Measurements from ENCODE around the gene CHP1. TPM values are rescaled to one million over a fixed set of nuclear protein-coding genes. Genes with fewer than 3 reads are reported as not detected.

Gene CHP1
- polyA plus RNA-seq, 3 donors, result 57.2 to 67.2 (median 58.8) TPM

DNA sequence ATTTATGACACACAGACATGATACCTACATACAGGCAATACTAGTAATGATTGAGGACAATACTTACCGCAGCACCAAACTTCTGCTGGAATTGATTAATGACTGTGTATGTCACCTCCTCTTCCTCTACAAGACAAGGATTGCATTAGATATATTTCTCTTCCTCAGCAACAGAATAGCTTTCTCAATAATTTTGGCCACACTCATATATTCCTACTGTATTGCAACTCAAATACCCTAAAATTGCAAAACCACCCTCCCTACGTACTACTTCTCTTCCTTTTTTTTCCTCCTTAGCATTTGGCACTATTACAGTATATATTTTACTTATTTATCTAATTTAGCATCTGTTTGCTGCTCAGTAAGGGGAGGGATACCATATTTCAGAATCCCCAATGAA, 15.4 kb upstream of the CHP1 start:
- peak overlapping the region in 1 of 3 experiments; percentile 24 for H3K4me3 ChIP-seq (replicated peaks in 1 of 3; ENCODE audit: low read depth in 2 of 3, low read length in 3 of 3)
- peak overlapping the region; percentile 15 for H3K9ac ChIP-seq (ENCODE audit: insufficient read depth, low read length, poor library complexity, severe bottlenecking)
- peak overlapping the region; percentile 53 to 70 for H3K27ac ChIP-seq (ENCODE audit: low read depth in 1 of 2, low read length in 2 of 2)
- peaks cover 19% of the 10 kb centered on the region in 2 donors for H3K4me1 ChIP-seq (ENCODE audit: control insufficient read depth in 1 of 2, insufficient read depth in 2 of 2, low read length in 2 of 2)
- Mint-ChIP-seq H3K4me3 (peak overlapping the region in 1 of 2 donors; percentile 46), H3K4me1 (peaks cover 31% of the 10 kb centered on the region), H3K27me3 (ENCODE audit: low read depth in 3 of 3) (peaks cover 1 to 12% (median 7%) of the 10 kb centered on the region in 3 donors), H3K27ac (peak overlapping the region; percentile 72 to 95 (median 93)), H3K36me3 (peaks cover 0 to 1% of the 10 kb centered on the region in 2 donors), H3K9me3 (peaks cover 0 to 3% (median 0%) of the 10 kb centered on the region in 7 donors)
- no peaks in the 10 kb centered on the region for H3K27me3 ChIP-seq (ENCODE audit: control insufficient read depth in 2 of 2, insufficient read depth in 2 of 2, low read length in 2 of 2)
- no CpG with 5 or more reads among the region's 2 CpGs for WGBS (ENCODE audit: insufficient coverage)
- no peak overlapping the region for H2AFZ ChIP-seq (ENCODE audit: insufficient read depth, low read depth, low read length, poor library complexity, severe bottlenecking)
- no peaks in the 10 kb centered on the region for H4K20me1 ChIP-seq (ENCODE audit: insufficient read depth, low read length)
- H3K36me3 ChIP-seq (replicated peaks in 1 of 2; ENCODE audit: control insufficient read depth in 1 of 2, insufficient read depth in 2 of 2, low read length in 2 of 2), result no peaks in the 10 kb centered on the region
- no peaks in the 10 kb centered on the region for H3K9me3 ChIP-seq (replicated peaks in 1 of 2; ENCODE audit: control insufficient read depth in 1 of 2, insufficient read depth in 1 of 2, low read length in 2 of 2)
- intact Hi-C loops (cut with micrococcal nuclease), result no loop called here
- TF ChIP-seq, protein P1, sequence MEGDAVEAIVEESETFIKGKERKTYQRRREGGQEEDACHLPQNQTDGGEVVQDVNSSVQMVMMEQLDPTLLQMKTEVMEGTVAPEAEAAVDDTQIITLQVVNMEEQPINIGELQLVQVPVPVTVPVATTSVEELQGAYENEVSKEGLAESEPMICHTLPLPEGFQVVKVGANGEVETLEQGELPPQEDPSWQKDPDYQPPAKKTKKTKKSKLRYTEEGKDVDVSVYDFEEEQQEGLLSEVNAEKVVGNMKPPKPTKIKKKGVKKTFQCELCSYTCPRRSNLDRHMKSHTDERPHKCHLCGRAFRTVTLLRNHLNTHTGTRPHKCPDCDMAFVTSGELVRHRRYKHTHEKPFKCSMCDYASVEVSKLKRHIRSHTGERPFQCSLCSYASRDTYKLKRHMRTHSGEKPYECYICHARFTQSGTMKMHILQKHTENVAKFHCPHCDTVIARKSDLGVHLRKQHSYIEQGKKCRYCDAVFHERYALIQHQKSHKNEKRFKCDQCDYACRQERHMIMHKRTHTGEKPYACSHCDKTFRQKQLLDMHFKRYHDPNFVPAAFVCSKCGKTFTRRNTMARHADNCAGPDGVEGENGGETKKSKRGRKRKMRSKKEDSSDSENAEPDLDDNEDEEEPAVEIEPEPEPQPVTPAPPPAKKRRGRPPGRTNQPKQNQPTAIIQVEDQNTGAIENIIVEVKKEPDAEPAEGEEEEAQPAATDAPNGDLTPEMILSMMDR (IDR thresholded peaks at IDR 0.05), result no peak
- H3K4me2 ChIP-seq (replicated peaks; ENCODE audit: extremely low read depth, low read length, poor library complexity, severe bottlenecking), result peak overlapping the region; percentile 45
- peak; percentile 56 to 82 (median 74) for DNase-seq
- no peaks in the 10 kb centered on the region for H3K79me2 ChIP-seq (ENCODE audit: insufficient read depth, low read length)

DNA sequence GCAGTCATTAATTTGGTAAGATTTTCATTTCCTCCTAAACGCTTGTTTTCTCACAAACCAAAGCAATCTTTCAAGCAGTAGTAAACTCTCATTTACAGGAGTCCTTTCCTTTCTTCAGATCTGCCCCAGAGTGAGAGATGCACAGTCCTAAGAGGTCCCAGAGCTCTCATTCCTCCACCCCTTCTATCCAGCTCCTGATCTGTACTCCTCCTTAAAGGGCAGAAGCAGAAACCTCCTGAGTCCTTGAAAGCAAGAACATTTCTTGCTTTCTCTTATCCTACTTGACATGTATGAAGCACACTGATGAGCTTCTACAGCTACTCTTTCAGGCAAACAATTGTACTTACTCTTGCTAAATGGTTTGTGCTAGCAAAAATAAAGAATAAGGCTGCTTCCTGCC, 12.2 kb upstream of the CHP1 start:
- intact Hi-C loops (cut with micrococcal nuclease), result no loop called here
- no peak overlapping the region for H3K4me2 ChIP-seq (replicated peaks; ENCODE audit: extremely low read depth, low read length, poor library complexity, severe bottlenecking)
- no peaks in the 10 kb centered on the region for H3K36me3 ChIP-seq (replicated peaks in 1 of 2; ENCODE audit: control insufficient read depth in 1 of 2, insufficient read depth in 2 of 2, low read length in 2 of 2)
- H3K9me3 ChIP-seq (replicated peaks in 1 of 2; ENCODE audit: control insufficient read depth in 1 of 2, insufficient read depth in 1 of 2, low read length in 2 of 2), result no peaks in the 10 kb centered on the region
- DNase-seq, result no peak
- no peaks in the 10 kb centered on the region for H3K79me2 ChIP-seq (ENCODE audit: insufficient read depth, low read length)
- peaks cover 0 to 3% (median 0%) of the 10 kb centered on the region in 7 donors for H3K9me3 Mint-ChIP-seq
- peaks cover 0 to 1% of the 10 kb centered on the region in 2 donors for H3K36me3 Mint-ChIP-seq
- no peak overlapping the region for H3K4me3 Mint-ChIP-seq
- H3K4me3 ChIP-seq (replicated peaks in 1 of 3; ENCODE audit: low read depth in 2 of 3, low read length in 3 of 3), result no peak overlapping the region
- H3K27me3 Mint-ChIP-seq (ENCODE audit: low read depth in 3 of 3), result peaks cover 1 to 12% (median 7%) of the 10 kb centered on the region in 3 donors
- TF ChIP-seq, protein P1 (IDR thresholded peaks at IDR 0.05), result no peak
- no CpG with 5 or more reads among the region's 1 CpG for WGBS (ENCODE audit: insufficient coverage)
- H4K20me1 ChIP-seq (ENCODE audit: insufficient read depth, low read length), result no peaks in the 10 kb centered on the region
- H3K4me1 Mint-ChIP-seq, result peaks cover 31% of the 10 kb centered on the region
- peaks cover 19% of the 10 kb centered on the region in 2 donors for H3K4me1 ChIP-seq (ENCODE audit: control insufficient read depth in 1 of 2, insufficient read depth in 2 of 2, low read length in 2 of 2)
- no peaks in the 10 kb centered on the region for H3K27me3 ChIP-seq (ENCODE audit: control insufficient read depth in 2 of 2, insufficient read depth in 2 of 2, low read length in 2 of 2)
- H3K9ac ChIP-seq (ENCODE audit: insufficient read depth, low read length, poor library complexity, severe bottlenecking), result no peak overlapping the region
- no peak overlapping the region for H3K27ac ChIP-seq (ENCODE audit: low read depth in 1 of 2, low read length in 2 of 2)
- H3K27ac Mint-ChIP-seq, result peak overlapping the region in 3 of 7 donors; percentile 5 to 26 (median 18)
- peak overlapping the region; percentile 37 for H2AFZ ChIP-seq (ENCODE audit: insufficient read depth, low read depth, low read length, poor library complexity, severe bottlenecking)

All from CD14-positive monocyte (primary cell).